ENCODE data around the gene RHBDL1.
A peak's percentile ranks its signal among the peaks of the same experiment; 100 is the strongest.

DNA sequence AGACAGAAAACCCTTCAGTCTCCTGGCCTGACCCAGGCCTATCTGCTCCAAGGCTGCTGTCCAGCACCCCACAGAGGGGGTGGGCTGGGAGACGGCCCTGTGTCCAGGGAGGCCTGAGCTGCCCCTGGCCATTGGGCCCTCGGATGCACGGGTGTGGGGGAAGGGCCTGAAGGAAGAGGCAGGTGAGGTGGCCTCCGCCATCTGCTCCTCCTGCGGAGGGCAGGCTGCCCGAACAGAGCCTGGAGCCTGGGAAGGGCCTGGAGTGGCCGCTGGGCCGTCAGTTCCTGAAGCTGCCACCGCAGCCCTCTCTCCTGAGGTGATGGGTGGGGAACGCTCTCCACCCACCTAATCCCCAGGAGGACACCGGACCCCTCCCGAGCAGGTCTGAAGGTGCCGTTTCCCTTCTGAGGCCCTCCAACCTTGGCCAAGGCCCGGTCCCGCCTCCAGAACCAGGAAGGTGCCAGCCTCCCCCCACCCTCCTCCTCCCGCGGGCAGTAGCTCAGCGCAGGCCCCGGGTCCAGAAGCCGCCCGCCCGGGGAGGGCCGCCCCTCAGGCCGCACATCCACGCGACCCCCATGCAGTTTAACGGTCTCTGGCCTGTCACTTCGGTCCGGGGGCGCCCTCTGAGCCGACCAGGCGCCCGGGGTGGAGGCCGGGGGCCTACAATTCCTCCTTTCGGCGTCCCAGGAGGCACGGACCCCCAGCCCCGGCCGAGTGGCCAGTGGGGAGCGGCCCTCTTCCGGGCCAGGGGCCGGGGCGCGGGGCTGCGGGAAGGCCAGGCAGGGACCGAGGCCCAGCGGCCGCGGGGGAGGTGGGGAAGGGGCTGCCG lies 29.3 kb downstream of the RHBDL1 start:
- TF ChIP-seq EZH2phosphoT487 (IDR thresholded peaks at IDR 0.05; ENCODE audit: insufficient read depth, low read depth) (no peak), EZH2 (IDR thresholded peaks at IDR 0.05; ENCODE audit: insufficient read depth, poor library complexity, severe bottlenecking) (peak; percentile 74)
